Activated CD8-positive, alpha-beta memory T cell treated with anti-CD3 and anti-CD28 coated beads, Interleukin-2, amount 10 ng/mL, durations not matched to agents 7 days and 5 days (primary cell): ENCODE results near the gene TMTC2. TPM values are rescaled to one million over a fixed set of nuclear protein-coding genes. Genes with fewer than 3 reads are reported as not detected.

ENCODE experiments used
- ATAC-seq: fragments of 150-1000 bp; cut with Tn5 transposase; one replicate; pipeline ENCODE4 v1.10.0; 2021; ENCODE audit warnings: moderate library complexity
- CTCF ChIA-PET: fragments of 350-600 bp; sonication (Branson Sonifier 250); formaldehyde crosslinking; loops from one replicate; lab custom pipeline; 2021; ENCODE audit warnings: antibody characterized with exemption; lab: Charles Lee
- DNase-seq: peaks from one replicate; pipeline ENCODE4 v3.0.0-alpha.2; 2020
- H3K27ac Mint-ChIP-seq: one replicate; pipeline ENCODE4 v1.8.0; 2021; ENCODE audit warnings: mild to moderate bottlenecking, mixed read lengths
- H3K27me3 Mint-ChIP-seq: one replicate; pipeline ENCODE4 v1.8.0; 2021; ENCODE audit warnings: mixed read lengths
- H3K36me3 Mint-ChIP-seq: one replicate; pipeline ENCODE4 v1.8.0; 2021; ENCODE audit warnings: mild to moderate bottlenecking, mixed read lengths
- H3K4me1 Mint-ChIP-seq: one replicate; pipeline ENCODE4 v1.8.0; 2021; ENCODE audit warnings: mixed read lengths
- H3K4me3 Mint-ChIP-seq: one replicate; pipeline ENCODE4 v1.8.0; 2021; ENCODE audit warnings: mild to moderate bottlenecking, moderate library complexity, mixed read lengths
- H3K9me3 Mint-ChIP-seq: one replicate; pipeline ENCODE4 v1.8.0; 2022; ENCODE audit warnings: low read depth, mixed read lengths
- total RNA-seq, 2 experiments: library from RNA; stranded (reverse); gene quantifications; one replicate each; pipeline ENCODE4 v1.2.3, GENCODE V29; 2021

TMTC2 gene
- total RNA-seq, 2 experiments from 2014 or later: 3.3 to 4.5 TPM

- Mint-ChIP-seq H3K27me3 (no peaks in the 10 kb centered on the region), H3K27ac (no peak overlapping the region), H3K36me3 (no peaks in the 10 kb centered on the region), H3K4me1 (no peaks in the 10 kb centered on the region), H3K9me3 (peaks cover 3% of the 10 kb centered on the region), H3K4me3 (no peak overlapping the region)
- DNase-seq (no peak), ATAC-seq (no peak)
- CTCF ChIA-PET: no interaction called here
These were observed 435.4 kb downstream of the TMTC2 start for GRCh38 chr12:83121897-83122622.

GRCh38 chr12:83122623-83122934 is 435.9 kb downstream of the TMTC2 start:
- Mint-ChIP-seq H3K36me3 (no peaks in the 10 kb centered on the region), H3K27me3 (no peaks in the 10 kb centered on the region), H3K4me1 (no peaks in the 10 kb centered on the region), H3K9me3 (peaks cover 3% of the 10 kb centered on the region), H3K4me3 (no peak overlapping the region), H3K27ac (no peak overlapping the region)
- DNase-seq (no peak), ATAC-seq (no peak)
- CTCF ChIA-PET: no interaction called here

DNA sequence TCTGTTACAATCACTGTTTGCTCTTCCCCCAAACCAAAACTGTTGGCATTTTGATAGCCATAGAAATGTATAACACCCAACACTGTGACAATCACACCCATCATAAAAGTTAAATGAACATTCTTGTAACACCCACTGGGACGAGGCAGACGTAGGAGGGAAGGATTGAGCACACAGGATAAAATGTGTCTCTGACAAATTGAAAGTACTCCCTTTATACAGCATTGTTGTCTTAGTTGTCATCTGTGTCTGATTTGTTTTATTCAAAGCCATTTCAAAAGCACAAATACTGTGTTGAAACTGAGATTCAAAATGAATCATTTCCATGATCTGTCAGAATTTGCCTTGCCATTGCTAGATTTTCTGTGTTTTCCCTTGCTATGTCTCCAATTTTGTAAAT is 436.3 kb downstream of the TMTC2 start:
- H3K36me3 Mint-ChIP-seq: no peaks in the 10 kb centered on the region
- H3K27me3 Mint-ChIP-seq: no peaks in the 10 kb centered on the region
- ATAC-seq (no peak), DNase-seq (no peak)
- CTCF ChIA-PET: no interaction called here
- H3K9me3 Mint-ChIP-seq: peaks cover 3% of the 10 kb centered on the region
- H3K27ac Mint-ChIP-seq: no peak overlapping the region
- no peaks in the 10 kb centered on the region for H3K4me1 Mint-ChIP-seq
- H3K4me3 Mint-ChIP-seq: no peak overlapping the region

DNA sequence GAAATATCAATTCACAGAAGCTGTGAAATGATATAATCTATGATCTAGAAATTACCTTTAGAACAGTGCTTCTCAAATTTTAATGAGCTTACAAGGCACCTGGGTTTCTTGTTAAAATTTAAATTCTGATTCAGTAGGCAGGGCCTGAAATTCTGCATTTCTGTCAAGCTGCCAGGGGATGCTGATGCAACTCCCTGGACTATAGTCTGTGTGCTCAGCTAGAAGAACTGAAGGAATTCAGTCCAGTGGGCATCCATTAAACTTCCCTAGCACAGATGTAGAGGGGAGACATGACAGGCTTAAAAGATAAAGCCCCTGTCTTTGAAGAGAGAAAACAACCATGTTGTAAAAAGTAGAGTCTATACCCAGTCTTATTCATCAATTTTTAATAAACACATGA is 441.8 kb downstream of the TMTC2 start:
- Mint-ChIP-seq H3K36me3 (no peaks in the 10 kb centered on the region), H3K4me1 (no peaks in the 10 kb centered on the region), H3K27ac (no peak overlapping the region), H3K4me3 (no peak overlapping the region), H3K27me3 (no peaks in the 10 kb centered on the region), H3K9me3 (no peaks in the 10 kb centered on the region)
- no peak for ATAC-seq
- DNase-seq: no peak
- CTCF ChIA-PET: no interaction called here

GRCh38 chr12:83130178-83130577 is 443.5 kb downstream of the TMTC2 start:
- no peak overlapping the region for H3K4me3 Mint-ChIP-seq
- H3K27me3 Mint-ChIP-seq: no peaks in the 10 kb centered on the region
- no peak for DNase-seq
- no peaks in the 10 kb centered on the region for H3K9me3 Mint-ChIP-seq
- H3K4me1 Mint-ChIP-seq: no peaks in the 10 kb centered on the region
- no peak for ATAC-seq
- no peak overlapping the region for H3K27ac Mint-ChIP-seq
- H3K36me3 Mint-ChIP-seq: no peaks in the 10 kb centered on the region
- CTCF ChIA-PET: no interaction called here

DNA sequence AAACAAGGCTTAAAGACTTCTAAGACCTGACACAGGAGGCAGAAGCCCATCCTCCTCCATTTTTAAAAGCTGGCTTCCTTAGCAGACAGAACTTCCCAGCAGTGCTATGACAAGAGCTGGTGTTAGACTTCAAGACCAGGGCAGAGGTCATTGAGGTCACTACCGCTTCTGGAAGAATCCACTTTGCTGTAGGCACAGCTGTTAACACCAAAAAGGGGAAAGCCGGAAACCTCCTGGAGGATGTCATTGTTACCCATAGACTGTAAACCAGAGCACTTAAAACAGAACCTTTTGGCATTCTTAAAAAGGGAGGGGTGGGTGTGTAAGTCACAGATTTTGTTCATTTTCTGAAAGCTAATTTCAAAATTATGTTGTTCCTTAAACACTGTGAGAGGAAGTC is 445.7 kb downstream of the TMTC2 start:
- Mint-ChIP-seq H3K27me3 (no peaks in the 10 kb centered on the region), H3K9me3 (no peaks in the 10 kb centered on the region)
- CTCF ChIA-PET: no interaction called here

DNA sequence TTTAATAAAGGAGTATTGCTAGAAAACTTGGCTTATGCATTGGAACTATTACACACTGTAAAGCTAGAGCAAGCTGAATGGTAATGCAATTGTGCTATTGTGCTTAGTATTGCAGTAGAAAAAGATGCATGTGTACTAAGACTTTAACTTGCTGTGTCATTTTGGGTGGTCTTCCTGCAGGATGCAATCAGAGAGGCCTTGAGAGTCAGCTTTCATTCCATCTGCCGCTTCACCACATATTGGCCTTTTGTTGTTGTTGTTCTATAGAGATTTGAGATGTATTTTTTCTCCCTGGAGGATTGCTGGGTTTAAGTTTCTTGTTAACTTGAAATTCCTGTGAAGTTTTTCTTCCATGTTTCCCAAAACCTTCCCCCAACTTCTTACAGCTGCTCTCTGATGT is 449.7 kb downstream of the TMTC2 start:
- Mint-ChIP-seq H3K27me3 (no peaks in the 10 kb centered on the region), H3K36me3 (no peaks in the 10 kb centered on the region), H3K4me3 (no peak overlapping the region), H3K4me1 (no peaks in the 10 kb centered on the region), H3K9me3 (no peaks in the 10 kb centered on the region), H3K27ac (no peak overlapping the region)
- ATAC-seq (no peak), DNase-seq (no peak)
- CTCF ChIA-PET: no interaction called here

More for the DNA sequence above, 445.7 kb downstream of the TMTC2 start:
- Mint-ChIP-seq H3K36me3 (no peaks in the 10 kb centered on the region), H3K4me1 (no peaks in the 10 kb centered on the region), H3K4me3 (no peak overlapping the region), H3K27ac (no peak overlapping the region)
- no peak for ATAC-seq
- DNase-seq: no peak

- Mint-ChIP-seq H3K36me3 (no peaks in the 10 kb centered on the region), H3K27ac (no peak overlapping the region), H3K4me1 (no peaks in the 10 kb centered on the region), H3K9me3 (no peaks in the 10 kb centered on the region), H3K27me3 (no peaks in the 10 kb centered on the region), H3K4me3 (no peak overlapping the region)
- DNase-seq (no peak), ATAC-seq (no peak)
- CTCF ChIA-PET: no interaction called here
These were observed 453.4 kb downstream of the TMTC2 start for GRCh38 chr12:83140135-83140534.

DNA sequence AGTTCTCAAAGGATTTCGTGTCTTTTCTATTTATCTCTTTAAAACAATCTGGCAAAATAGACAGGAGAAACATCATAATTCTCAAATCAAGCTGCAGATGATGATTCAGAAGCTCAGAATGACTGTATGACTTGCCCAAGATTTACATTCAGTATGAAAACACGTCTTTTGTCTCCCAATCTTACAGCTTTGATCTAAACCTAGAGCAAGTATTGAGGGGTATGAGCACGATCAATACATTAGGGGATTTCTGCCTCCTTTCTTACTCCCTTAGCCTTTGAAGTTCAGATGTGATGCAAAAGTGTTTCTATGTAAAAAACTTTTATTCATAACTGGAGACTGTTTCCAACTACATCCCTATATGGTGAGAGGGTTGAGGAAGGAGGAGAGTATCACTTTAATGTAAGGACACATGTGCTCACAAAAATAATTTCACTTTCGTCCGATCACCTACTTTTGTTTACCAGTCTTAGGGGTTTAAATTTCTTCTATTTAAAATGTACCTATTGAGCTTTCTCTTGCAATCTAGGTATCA is 454.8 kb downstream of the TMTC2 start:
- Mint-ChIP-seq H3K4me1 (no peaks in the 10 kb centered on the region), H3K9me3 (no peaks in the 10 kb centered on the region), H3K36me3 (no peaks in the 10 kb centered on the region), H3K27ac (no peak overlapping the region), H3K27me3 (no peaks in the 10 kb centered on the region), H3K4me3 (no peak overlapping the region)
- ATAC-seq (no peak), DNase-seq (no peak)
- CTCF ChIA-PET: no interaction called here

- Mint-ChIP-seq H3K27ac (no peak overlapping the region), H3K9me3 (no peaks in the 10 kb centered on the region), H3K4me3 (no peak overlapping the region), H3K27me3 (no peaks in the 10 kb centered on the region), H3K4me1 (no peaks in the 10 kb centered on the region), H3K36me3 (no peaks in the 10 kb centered on the region)
- no peak for ATAC-seq
- no peak for DNase-seq
- CTCF ChIA-PET: no interaction called here
These were observed 456.2 kb downstream of the TMTC2 start for GRCh38 chr12:83142914-83143313.

GRCh38 chr12:83143950-83144349 is 457.2 kb downstream of the TMTC2 start:
- CTCF ChIA-PET: no interaction called here
- ATAC-seq: no peak
- no peak for DNase-seq
- Mint-ChIP-seq H3K36me3 (no peaks in the 10 kb centered on the region), H3K27me3 (no peaks in the 10 kb centered on the region), H3K4me3 (no peak overlapping the region), H3K9me3 (no peaks in the 10 kb centered on the region), H3K4me1 (no peaks in the 10 kb centered on the region), H3K27ac (no peak overlapping the region)

DNA sequence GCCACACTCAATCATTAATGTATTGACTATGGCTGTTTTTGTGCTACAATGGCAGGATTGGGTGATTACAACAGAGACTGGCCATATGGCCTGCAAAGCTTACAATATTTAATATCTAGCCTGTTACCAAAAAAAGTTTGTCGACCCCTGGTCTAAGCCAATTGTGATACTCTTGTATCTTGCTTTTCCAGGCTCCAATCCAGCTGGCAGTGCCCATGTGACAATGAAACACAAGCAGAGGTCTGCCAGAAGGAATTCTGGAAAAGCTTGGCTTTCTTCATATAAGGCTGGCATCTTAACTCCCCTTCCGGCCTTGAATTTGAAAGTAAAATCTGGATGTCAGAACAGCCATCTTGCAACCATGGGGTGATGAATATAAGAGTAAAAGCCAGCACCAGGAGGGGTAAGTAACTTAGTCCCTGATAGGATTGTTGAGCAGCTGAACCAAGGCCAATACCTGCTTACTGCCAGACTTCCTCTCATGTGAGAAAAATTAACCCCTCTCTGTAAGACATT is 458.7 kb downstream of the TMTC2 start:
- no peaks in the 10 kb centered on the region for H3K9me3 Mint-ChIP-seq
- DNase-seq (no peak), ATAC-seq (no peak)
- H3K36me3 Mint-ChIP-seq: no peaks in the 10 kb centered on the region
- H3K4me1 Mint-ChIP-seq: no peaks in the 10 kb centered on the region
- CTCF ChIA-PET: no interaction called here
- H3K4me3 Mint-ChIP-seq: no peak overlapping the region
- no peaks in the 10 kb centered on the region for H3K27me3 Mint-ChIP-seq
- no peak overlapping the region for H3K27ac Mint-ChIP-seq

DNA sequence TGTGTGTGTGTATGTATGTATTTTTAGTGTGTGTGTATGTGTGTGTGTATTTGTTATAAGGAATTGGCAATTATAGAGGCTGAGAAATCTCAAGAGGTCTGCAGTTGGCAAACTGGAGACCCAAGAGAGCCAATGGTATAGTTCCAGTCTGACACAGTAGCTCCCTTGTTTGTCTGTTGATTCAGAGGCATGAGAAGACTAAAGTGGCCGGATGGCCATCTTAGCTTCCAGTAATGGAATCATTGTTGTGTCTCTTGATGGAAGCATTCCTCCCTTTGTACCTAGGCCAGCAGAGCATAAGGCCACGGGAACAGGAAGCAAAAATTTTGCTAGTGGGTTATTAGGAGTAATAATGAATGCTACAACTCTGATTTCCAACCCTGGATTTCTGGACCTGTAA is 460.6 kb downstream of the TMTC2 start:
- DNase-seq: no peak
- H3K36me3 Mint-ChIP-seq: no peaks in the 10 kb centered on the region
- H3K27ac Mint-ChIP-seq: no peak overlapping the region
- H3K4me3 Mint-ChIP-seq: no peak overlapping the region
- CTCF ChIA-PET: no interaction called here
- no peaks in the 10 kb centered on the region for H3K4me1 Mint-ChIP-seq
- H3K27me3 Mint-ChIP-seq: no peaks in the 10 kb centered on the region
- no peaks in the 10 kb centered on the region for H3K9me3 Mint-ChIP-seq
- no peak for ATAC-seq

GRCh38 chr12:83149987-83150386 is 463.3 kb downstream of the TMTC2 start:
- no peak for DNase-seq
- Mint-ChIP-seq H3K9me3 (no peaks in the 10 kb centered on the region), H3K36me3 (no peaks in the 10 kb centered on the region), H3K27me3 (no peaks in the 10 kb centered on the region), H3K4me3 (no peak overlapping the region), H3K27ac (no peak overlapping the region), H3K4me1 (peaks cover 2% of the 10 kb centered on the region)
- CTCF ChIA-PET: interaction anchor here (1.6 kb wide), 1 partner anchor 464 kb away, joined by 4 read pairs; no protein-coding TSS in a partner anchor
- no peak for ATAC-seq
